Neural cell (in vitro differentiated cells): Measurements from ENCODE around the gene PRKCA. TPM values are rescaled to one million over a fixed set of nuclear protein-coding genes. Genes with fewer than 3 reads are reported as not detected.

Experiments used
- H2AFZ ChIP-seq: fragments of 200-600, 300-800 bp; sonication (generic), shearing (Covaris generic); 2 replicates; pipeline ENCODE4 v1.6.0; 2014; ENCODE audit warnings: low read depth, mild to moderate bottlenecking, antibody characterized with exemption, low read length, moderate library complexity
- H3F3A ChIP-seq: fragments of 200-600 bp; shearing (Covaris generic); 2 replicates; pipeline ENCODE4 v1.6.1; 2016; ENCODE audit warnings: mild to moderate bottlenecking, moderate library complexity, mixed read lengths, antibody characterized with exemption, low read length; ENCODE audit not compliant: insufficient read depth, poor library complexity, severe bottlenecking
- H3K27ac ChIP-seq: fragments of 200-600, 300-800 bp; sonication (generic), shearing (Covaris generic); 2 replicates; pipeline ENCODE4 v1.5.1; 2014; ENCODE audit warnings: mild to moderate bottlenecking, low read length, moderate library complexity
- H3K27me3 ChIP-seq: fragments of 300-800, 200-600 bp; sonication (generic), shearing (Covaris generic); 2 replicates; pipeline ENCODE4 v1.6.0; 2014; ENCODE audit warnings: mild to moderate bottlenecking, low read depth, low read length, moderate library complexity; ENCODE audit not compliant: insufficient read depth
- H3K36me3 ChIP-seq: fragments of 300-800, 200-600 bp; sonication (generic), shearing (Covaris generic); 2 replicates; pipeline ENCODE4 v1.5.1; 2014; ENCODE audit warnings: mild to moderate bottlenecking, antibody characterized with exemption, low read length, moderate library complexity; ENCODE audit not compliant: insufficient read depth
- H3K4me2 ChIP-seq: fragments of 300-800, 200-600 bp; sonication (generic), shearing (Covaris generic); 2 replicates; pipeline ENCODE4 v1.6.0; 2014; ENCODE audit warnings: mild to moderate bottlenecking, low read length
- H3K4me3 ChIP-seq: fragments of 300-800, 200-600 bp; sonication (generic), shearing (Covaris generic); 2 replicates; pipeline ENCODE4 v1.5.1; 2014; ENCODE audit warnings: mild to moderate bottlenecking, low read length, moderate library complexity
- H3K79me2 ChIP-seq: fragments of 200-600 bp; shearing (Covaris generic); replicated peaks from 2 replicates; pipeline ENCODE4 v1.6.0; 2014; ENCODE audit warnings: mild to moderate bottlenecking, low read length, moderate library complexity; ENCODE audit not compliant: insufficient read depth
- H3K9ac ChIP-seq: fragments of 300-800, 200-600 bp; sonication (generic), shearing (Covaris generic); 2 replicates; pipeline ENCODE4 v1.6.1; 2016; ENCODE audit warnings: mild to moderate bottlenecking, low read length, mixed read lengths
- H3K9me2 ChIP-seq: fragments of 200-600 bp; shearing (Covaris generic); 2 replicates; pipeline ENCODE4 v1.6.1; 2016; ENCODE audit warnings: mild to moderate bottlenecking, low read length, mixed read lengths; ENCODE audit not compliant: insufficient read depth
- H3K9me3 ChIP-seq: fragments of 200-600, 300-800 bp; sonication (generic), shearing (Covaris generic); 2 replicates; pipeline ENCODE4 v1.6.1; 2016; ENCODE audit warnings: mild to moderate bottlenecking, mixed run types, low read length, moderate library complexity, mixed read lengths
- H4K20me1 ChIP-seq: fragments of 200-600 bp; shearing (Covaris generic); 2 replicates; pipeline ENCODE4 v1.6.1; 2016; ENCODE audit warnings: mild to moderate bottlenecking, mixed run types; ENCODE audit not compliant: insufficient read depth
- CTCF ChIP-seq: fragments of 450-650 bp; IDR thresholded peaks from 2 replicates; pipeline ENCODE4 v1.5.1; 2014; ENCODE audit warnings: antibody characterized with exemption, mild to moderate bottlenecking, moderate library complexity; ENCODE audit not compliant: poor library complexity, severe bottlenecking
- EP300 ChIP-seq: fragments of 450-650 bp; conservative IDR thresholded peaks from 2 replicates; pipeline ENCODE4 v1.6.1; 2014; ENCODE audit warnings: antibody characterized with exemption, mild to moderate bottlenecking, moderate library complexity; ENCODE audit not compliant: poor library complexity, severe bottlenecking
- EZH2 ChIP-seq: fragments of 200-600, 300-800 bp; shearing (Covaris generic), sonication (generic); IDR thresholded peaks from 2 replicates; pipeline ENCODE4 v1.6.1; 2014; ENCODE audit warnings: antibody characterized with exemption, low read length, borderline replicate concordance, mild to moderate bottlenecking; ENCODE audit not compliant: insufficient read depth, poor library complexity, severe bottlenecking
- MXI1 ChIP-seq: fragments of 450-650 bp; conservative IDR thresholded peaks from 2 replicates; pipeline ENCODE4 v1.6.1; 2014; ENCODE audit warnings: antibody characterized with exemption, mild to moderate bottlenecking; ENCODE audit not compliant: poor library complexity, severe bottlenecking
- POLR2AphosphoS5 ChIP-seq: IDR thresholded peaks from 2 replicates; pipeline ENCODE4 v1.6.1; 2012
- RAD21 ChIP-seq: fragments of 450-650 bp; conservative IDR thresholded peaks from 2 replicates; pipeline ENCODE4 v1.6.1; 2014; ENCODE audit warnings: antibody characterized with exemption, mild to moderate bottlenecking, moderate library complexity
- REST ChIP-seq: IDR thresholded peaks from 2 replicates; pipeline ENCODE4 v1.6.1; 2012; ENCODE audit warnings: borderline replicate concordance
- SMC3 ChIP-seq: fragments of 450-650 bp; conservative IDR thresholded peaks from 2 replicates; pipeline ENCODE4 v1.6.1; 2014; ENCODE audit warnings: antibody characterized with exemption, mild to moderate bottlenecking, moderate library complexity; ENCODE audit not compliant: poor library complexity
- TAF1 ChIP-seq: IDR thresholded peaks from 2 replicates; pipeline ENCODE4 v1.6.1; 2012; ENCODE audit warnings: low read depth
- polyA plus RNA-seq: library from polyadenylated mRNA; depleted of rRNA; stranded (reverse); fragments of >200 nt; gene quantifications from 2 replicates; pipeline ENCODE4 v1.2.3, GENCODE V29; 2014

PRKCA gene
- polyA plus RNA-seq, 1 donor from 2014 or later = 5.9 TPM

GRCh38 chr17:66795486-66795885 lies 493.1 kb downstream of the PRKCA start:
- no peak overlapping the region for H2AFZ ChIP-seq
- no peak overlapping the region for H3K9ac ChIP-seq
- H3K4me2 ChIP-seq = no peak overlapping the region
- no peaks in the 10 kb centered on the region for H3K79me2 ChIP-seq
- peak overlapping the region; percentile 13 for H3K27ac ChIP-seq
- H3K9me2 ChIP-seq = no peaks in the 10 kb centered on the region
- H3K4me3 ChIP-seq = no peak overlapping the region
- H3K36me3 ChIP-seq = no peaks in the 10 kb centered on the region
- no peaks in the 10 kb centered on the region for H4K20me1 ChIP-seq
- no peak for TF ChIP-seq MXI1
- TF ChIP-seq EP300 = peak; percentile 73
- peak; percentile 61 for TF ChIP-seq POLR2AphosphoS5
- H3K27me3 ChIP-seq = no peaks in the 10 kb centered on the region
- H3K9me3 ChIP-seq = no peaks in the 10 kb centered on the region
- H3F3A ChIP-seq = peaks cover 3% of the 10 kb centered on the region

- Histone ChIP-seq H3K27me3 (no peaks in the 10 kb centered on the region), H3K4me3 (no peak overlapping the region), H3K9me3 (no peaks in the 10 kb centered on the region), H3K27ac (no peak overlapping the region), H2AFZ (no peak overlapping the region), H3K9me2 (no peaks in the 10 kb centered on the region), H3F3A (peaks cover 3% of the 10 kb centered on the region), H3K36me3 (no peaks in the 10 kb centered on the region), H3K79me2 (no peaks in the 10 kb centered on the region), H3K4me2 (no peak overlapping the region), H3K9ac (no peak overlapping the region), H4K20me1 (no peaks in the 10 kb centered on the region)
- TF ChIP-seq MXI1 = no peak
- TF ChIP-seq EZH2 = no peak
- no peak for TF ChIP-seq CTCF
- TF ChIP-seq TAF1 = no peak
- TF ChIP-seq EP300 = no peak
- no peak for TF ChIP-seq POLR2AphosphoS5
- TF ChIP-seq RAD21 = no peak
- no peak for TF ChIP-seq REST
- TF ChIP-seq SMC3 = no peak
Observed at GRCh38 chr17:66799849-66800537, 497.6 kb downstream of the PRKCA start.
